GOT3 (cell line): Measurements from ENCODE around the gene PPP1R12A.

ENCODE experiments used
- DNase-seq: peaks from one replicate; lab custom pipeline; 2025; ENCODE audit warnings: mixed read lengths; lab: John Stamatoyannopoulos, UW

The PPP1R12A gene

GRCh38 chr12:79935624-79936345, 888 bp upstream of the PPP1R12A start:
- no peak for DNase-seq

GRCh38 chr12:79934281-79935020, 446 bp downstream of the PPP1R12A start:
- no peak for DNase-seq

GRCh38 chr12:79933532-79934264, 1.2 kb downstream of the PPP1R12A start:
- no peak for DNase-seq

- DNase-seq, result no peak
Measured at GRCh38 chr12:79933043-79933442, 1.9 kb downstream of the PPP1R12A start.

- no peak for DNase-seq
Measured at GRCh38 chr12:79932357-79932756, 2.5 kb downstream of the PPP1R12A start.

- DNase-seq, result no peak
Measured at GRCh38 chr12:79929065-79929464, 5.8 kb downstream of the PPP1R12A start.

GRCh38 chr12:79927772-79928474, 7.0 kb downstream of the PPP1R12A start:
- DNase-seq, result no peak

GRCh38 chr12:79926951-79927350, 7.9 kb downstream of the PPP1R12A start:
- no peak for DNase-seq

GRCh38 chr12:79925492-79925891, 9.4 kb downstream of the PPP1R12A start:
- no peak for DNase-seq

- no peak for DNase-seq
Measured at GRCh38 chr12:79921786-79922185, 13.1 kb downstream of the PPP1R12A start.

- no peak for DNase-seq
Measured at GRCh38 chr12:79920421-79921238, 14.3 kb downstream of the PPP1R12A start.

- DNase-seq, result no peak
Measured at GRCh38 chr12:79919762-79920161, 15.1 kb downstream of the PPP1R12A start.

GRCh38 chr12:79916826-79917225, 18.1 kb downstream of the PPP1R12A start:
- DNase-seq, result no peak

GRCh38 chr12:79911889-79912656, 22.8 kb downstream of the PPP1R12A start:
- no peak for DNase-seq

- no peak for DNase-seq
Measured at GRCh38 chr12:79908366-79908765, 26.5 kb downstream of the PPP1R12A start.

GRCh38 chr12:79901506-79901905, 33.4 kb downstream of the PPP1R12A start:
- no peak for DNase-seq

GRCh38 chr12:79900951-79901350, 33.9 kb downstream of the PPP1R12A start:
- DNase-seq, result no peak

GRCh38 chr12:79900199-79900598, 34.7 kb downstream of the PPP1R12A start:
- no peak for DNase-seq

GRCh38 chr12:79897617-79898016, 37.3 kb downstream of the PPP1R12A start:
- DNase-seq, result no peak

- DNase-seq, result no peak
Measured at GRCh38 chr12:79895804-79896203, 39.1 kb downstream of the PPP1R12A start.

- DNase-seq, result no peak
Measured at GRCh38 chr12:79895071-79895470, 39.8 kb downstream of the PPP1R12A start.
